ENCODE results near the gene CTNNA3.

- TF ChIP-seq, protein P1, sequence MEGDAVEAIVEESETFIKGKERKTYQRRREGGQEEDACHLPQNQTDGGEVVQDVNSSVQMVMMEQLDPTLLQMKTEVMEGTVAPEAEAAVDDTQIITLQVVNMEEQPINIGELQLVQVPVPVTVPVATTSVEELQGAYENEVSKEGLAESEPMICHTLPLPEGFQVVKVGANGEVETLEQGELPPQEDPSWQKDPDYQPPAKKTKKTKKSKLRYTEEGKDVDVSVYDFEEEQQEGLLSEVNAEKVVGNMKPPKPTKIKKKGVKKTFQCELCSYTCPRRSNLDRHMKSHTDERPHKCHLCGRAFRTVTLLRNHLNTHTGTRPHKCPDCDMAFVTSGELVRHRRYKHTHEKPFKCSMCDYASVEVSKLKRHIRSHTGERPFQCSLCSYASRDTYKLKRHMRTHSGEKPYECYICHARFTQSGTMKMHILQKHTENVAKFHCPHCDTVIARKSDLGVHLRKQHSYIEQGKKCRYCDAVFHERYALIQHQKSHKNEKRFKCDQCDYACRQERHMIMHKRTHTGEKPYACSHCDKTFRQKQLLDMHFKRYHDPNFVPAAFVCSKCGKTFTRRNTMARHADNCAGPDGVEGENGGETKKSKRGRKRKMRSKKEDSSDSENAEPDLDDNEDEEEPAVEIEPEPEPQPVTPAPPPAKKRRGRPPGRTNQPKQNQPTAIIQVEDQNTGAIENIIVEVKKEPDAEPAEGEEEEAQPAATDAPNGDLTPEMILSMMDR (IDR thresholded peaks at IDR 0.05) = no peak
- TF ChIP-seq POLR2A (IDR thresholded peaks at IDR 0.05) = no peak
Measured at GRCh38 chr10:66555061-66555460, 1140.9 kb downstream of the CTNNA3 start.

Measured in right lobe of liver (tissue), 4 donors.